Erythroblast (primary cell): Measurements from ENCODE around the gene ANO6.

Experiments used
- GATA1 ChIP-seq: IDR thresholded peaks from 2 replicates; pipeline ENCODE4 v1.6.1; 2011; ENCODE audit warnings: low read depth, mild to moderate bottlenecking, control low read depth, low read length, moderate library complexity
- POLR2A ChIP-seq: IDR thresholded peaks from 2 replicates; pipeline ENCODE4 v1.6.1; 2011; ENCODE audit warnings: mild to moderate bottlenecking, low read length

DNA sequence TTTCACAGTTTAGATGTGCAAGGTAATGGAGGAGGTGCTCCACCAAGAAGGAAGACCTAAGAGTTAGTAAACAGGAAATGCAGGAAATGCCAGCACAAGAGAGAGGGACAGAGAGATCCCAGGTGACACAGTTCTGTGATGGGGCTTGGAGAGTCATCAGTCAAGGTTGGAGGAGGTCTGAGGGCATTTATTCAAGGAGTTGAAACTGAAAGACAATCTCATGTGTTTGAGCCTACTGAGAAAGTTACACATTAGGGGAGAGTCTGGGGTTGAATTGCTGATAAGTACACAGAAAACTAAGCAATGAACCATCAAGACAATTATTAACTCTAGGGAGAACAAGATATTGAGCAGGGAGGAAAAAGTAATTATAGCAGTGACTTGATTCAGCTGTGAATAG, 138.5 kb downstream of the ANO6 start:
- no peak for TF ChIP-seq POLR2A
- TF ChIP-seq GATA1, result no peak
